Mucosa of rectum (tissue), 2 donors: ENCODE measurements around the gene IYD.
"Not testable (repeated sequence)": the region's sequence is repeated elsewhere in the genome, so short reads cannot be mapped to it uniquely, and the experiment has no call there.

ENCODE experiments used
- H3K27ac ChIP-seq, 2 donors: one replicate each; pipeline ENCODE4 v1.7.0; 2013; ENCODE audit warnings: inconsistent platforms in 2 of 2, low read depth in 2 of 2, low read length in 2 of 2
- H3K27me3 ChIP-seq, 2 donors: one replicate each; pipeline ENCODE4 v1.7.0; 2013; ENCODE audit warnings: low read length in 2 of 2; ENCODE audit not compliant: control insufficient read depth in 2 of 2, insufficient read depth in 2 of 2
- H3K36me3 ChIP-seq, 2 donors: one replicate each; pipeline ENCODE4 v1.7.0; 2013; ENCODE audit warnings: low read length in 2 of 2; ENCODE audit not compliant: control insufficient read depth in 2 of 2, insufficient read depth in 2 of 2
- H3K4me1 ChIP-seq, 2 donors: one replicate each; pipeline ENCODE4 v1.7.0; 2013; ENCODE audit warnings: low read length in 2 of 2, mild to moderate bottlenecking in 1 of 2; ENCODE audit not compliant: control insufficient read depth in 2 of 2, insufficient read depth in 2 of 2
- H3K4me3 ChIP-seq, 2 donors: one replicate each; pipeline ENCODE4 v1.7.0; 2013; ENCODE audit warnings: low read length in 2 of 2
- H3K9ac ChIP-seq, 2 donors: one replicate each; pipeline ENCODE4 v1.7.0; 2013; ENCODE audit warnings: low read length in 2 of 2, low read depth in 1 of 2, mild to moderate bottlenecking in 1 of 2
- H3K9me3 ChIP-seq, 2 donors: one replicate each; pipeline ENCODE4 v1.7.0; 2013; ENCODE audit warnings: low read length in 2 of 2; ENCODE audit not compliant: control insufficient read depth in 2 of 2
- donor health status: healthy.
- donor health status: Normal muscosa, but diverticular disease.

IYD gene

GRCh38 chr6:150448221-150448620, 79.4 kb downstream of the IYD start:
- H3K9me3 ChIP-seq, result no peaks in the 10 kb centered on the region
- no peaks in the 10 kb centered on the region for H3K27me3 ChIP-seq
- no peak overlapping the region for H3K27ac ChIP-seq
- no peak overlapping the region for H3K9ac ChIP-seq
- H3K4me3 ChIP-seq, result no peak overlapping the region
- H3K4me1 ChIP-seq, result no peaks in the 10 kb centered on the region
- H3K36me3 ChIP-seq, result no peaks in the 10 kb centered on the region

GRCh38 chr6:150449055-150449454, 80.2 kb downstream of the IYD start:
- H3K36me3 ChIP-seq, H3K9me3 ChIP-seq, H3K9ac ChIP-seq, H3K27me3 ChIP-seq, H3K4me3 ChIP-seq, H3K27ac ChIP-seq, H3K4me1 ChIP-seq: not testable (repeated sequence)

GRCh38 chr6:150450918-150451317, 82.1 kb downstream of the IYD start:
- H3K27ac ChIP-seq, result no peak overlapping the region
- H3K4me1 ChIP-seq, result no peaks in the 10 kb centered on the region
- H3K36me3 ChIP-seq, result no peaks in the 10 kb centered on the region
- H3K9me3 ChIP-seq, result no peaks in the 10 kb centered on the region
- H3K9ac ChIP-seq, result no peak overlapping the region
- H3K4me3 ChIP-seq, result no peak overlapping the region
- H3K27me3 ChIP-seq, result no peaks in the 10 kb centered on the region

DNA sequence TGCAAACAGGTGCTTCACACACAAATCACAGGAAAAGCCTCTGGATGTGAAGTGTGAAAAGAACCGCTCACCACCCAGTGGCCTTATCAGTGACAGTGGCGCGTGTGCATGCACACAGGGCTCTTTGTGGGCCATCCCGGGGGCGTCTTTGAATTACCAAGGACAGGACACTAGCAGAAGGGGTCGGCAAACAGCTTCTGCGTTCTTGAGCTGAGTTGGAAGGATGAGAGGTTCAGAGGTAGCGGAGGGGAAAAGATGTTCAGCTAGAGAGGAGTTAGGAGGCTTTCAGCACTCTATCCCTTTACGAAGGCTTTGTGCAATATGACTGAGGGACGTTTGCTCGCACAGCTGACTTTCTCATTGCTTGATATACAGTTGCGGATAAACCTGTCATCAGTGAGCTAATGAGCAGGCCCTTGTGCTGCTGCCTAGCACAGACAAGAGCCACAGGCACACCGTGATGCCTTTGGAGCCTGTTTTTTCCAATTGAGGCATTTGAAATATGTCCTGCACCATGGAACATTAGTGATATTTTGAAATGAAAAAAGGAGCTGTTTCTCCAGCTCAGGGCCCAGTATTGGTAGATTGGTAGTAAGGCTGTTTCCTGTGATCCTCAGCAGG, 83.1 kb downstream of the IYD start:
- peaks cover 0 to 2% of the 10 kb centered on the region in 2 donors for H3K4me1 ChIP-seq
- no peaks in the 10 kb centered on the region for H3K9me3 ChIP-seq
- H3K9ac ChIP-seq, result no peak overlapping the region
- no peaks in the 10 kb centered on the region for H3K36me3 ChIP-seq
- no peaks in the 10 kb centered on the region for H3K27me3 ChIP-seq
- H3K27ac ChIP-seq, result no peak overlapping the region
- no peak overlapping the region for H3K4me3 ChIP-seq

GRCh38 chr6:150452428-150453243, 83.8 kb downstream of the IYD start:
- Histone ChIP-seq H3K4me1 (peaks cover 0 to 3% of the 10 kb centered on the region in 2 donors), H3K36me3 (no peaks in the 10 kb centered on the region), H3K9ac (no peak overlapping the region), H3K27ac (no peak overlapping the region), H3K4me3 (no peak overlapping the region), H3K9me3 (no peaks in the 10 kb centered on the region), H3K27me3 (no peaks in the 10 kb centered on the region)

GRCh38 chr6:150453357-150453756, 84.5 kb downstream of the IYD start:
- H3K27ac ChIP-seq, result no peak overlapping the region
- no peaks in the 10 kb centered on the region for H3K9me3 ChIP-seq

More at GRCh38 chr6:150453357-150453756, 84.5 kb downstream of the IYD start:
- Histone ChIP-seq H3K4me3 (no peak overlapping the region), H3K9ac (no peak overlapping the region), H3K4me1 (peaks cover 0 to 3% of the 10 kb centered on the region in 2 donors), H3K27me3 (no peaks in the 10 kb centered on the region), H3K36me3 (no peaks in the 10 kb centered on the region)
